Right hindlimb (tissue), 1 donor: ENCODE measurements around the gene SSNA1.
"Not testable (repeated sequence)": the region's sequence is repeated elsewhere in the genome, so short reads cannot be mapped to it uniquely, and the experiment has no call there.

Experiments
- DNase-seq: peaks from one replicate; pipeline ENCODE4 v3.0.0-alpha.2; 2018

SSNA1 gene

GRCh38 chr9:137234055-137234697 lies 45.7 kb downstream of the SSNA1 start:
- DNase-seq, result no peak

GRCh38 chr9:137234758-137235423 lies 46.4 kb downstream of the SSNA1 start:
- DNase-seq, result no peak

- DNase-seq, result no peak
These were observed 47.2 kb downstream of the SSNA1 start for GRCh38 chr9:137235424-137236237.

GRCh38 chr9:137236238-137236935 lies 47.9 kb downstream of the SSNA1 start:
- peak; percentile 85 for DNase-seq

GRCh38 chr9:137236936-137237421 lies 48.5 kb downstream of the SSNA1 start:
- DNase-seq, result no peak

- DNase-seq, result peak; percentile 63
These were observed 49.6 kb downstream of the SSNA1 start for GRCh38 chr9:137237759-137238726.

GRCh38 chr9:137239541-137240200 lies 51.2 kb downstream of the SSNA1 start:
- DNase-seq, result not testable (repeated sequence)
